HG03457 (cell line): ENCODE data around the gene NKD1.
"Not testable (repeated sequence)": the region's sequence is repeated elsewhere in the genome, so short reads cannot be mapped to it uniquely, and the experiment has no call there.

Experiments
- ATAC-seq: cut with Tn5 transposase; IDR thresholded peaks from one replicate; pipeline ENCODE4 v1.9.1; 2021; ENCODE audit warnings: moderate number of reproducible peaks; ENCODE audit not compliant: unreplicated experiment

NKD1 gene

GRCh38 chr16:50519602-50520001, 28.6 kb upstream of the NKD1 start:
- ATAC-seq, result no peak

DNA sequence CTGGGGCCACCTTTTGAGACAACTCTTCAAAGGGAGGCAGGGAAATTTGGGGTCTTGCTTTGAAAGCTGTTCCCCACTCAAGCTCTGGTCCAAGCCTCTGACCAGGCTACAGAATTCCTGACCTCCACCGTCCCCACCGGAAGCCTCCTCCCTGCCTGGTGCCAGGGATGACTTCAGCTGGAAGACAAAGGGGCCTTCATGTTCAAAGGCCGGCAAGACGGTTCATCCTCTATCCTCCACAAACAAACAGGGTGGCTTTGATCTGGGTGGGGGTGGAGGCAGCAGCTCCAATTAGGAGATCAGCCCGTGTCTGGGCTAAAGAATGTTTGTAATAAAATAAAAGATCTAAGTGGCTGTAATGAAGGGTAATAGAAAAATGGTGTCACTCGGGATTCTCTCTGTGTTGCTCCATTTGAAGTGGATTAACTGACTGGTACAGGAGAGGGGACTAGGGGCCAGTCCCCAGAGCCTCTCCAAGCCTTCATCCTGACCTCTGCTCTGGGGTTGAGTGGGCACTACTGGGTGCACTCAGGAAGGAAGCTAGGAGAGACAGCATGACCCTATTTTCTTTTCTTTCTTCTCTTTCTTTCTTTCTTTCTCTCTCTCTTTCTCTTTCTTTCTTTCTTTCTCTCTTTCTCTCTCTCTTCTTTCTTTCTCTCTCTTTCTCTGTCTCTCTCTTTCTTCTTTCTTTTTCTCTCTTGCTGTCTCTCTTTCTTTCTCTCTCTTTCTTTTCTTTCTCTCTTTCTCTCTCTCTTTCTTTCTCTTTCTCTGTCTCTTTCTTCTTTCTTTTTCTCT, 27.5 kb upstream of the NKD1 start:
- no peak for ATAC-seq

DNA sequence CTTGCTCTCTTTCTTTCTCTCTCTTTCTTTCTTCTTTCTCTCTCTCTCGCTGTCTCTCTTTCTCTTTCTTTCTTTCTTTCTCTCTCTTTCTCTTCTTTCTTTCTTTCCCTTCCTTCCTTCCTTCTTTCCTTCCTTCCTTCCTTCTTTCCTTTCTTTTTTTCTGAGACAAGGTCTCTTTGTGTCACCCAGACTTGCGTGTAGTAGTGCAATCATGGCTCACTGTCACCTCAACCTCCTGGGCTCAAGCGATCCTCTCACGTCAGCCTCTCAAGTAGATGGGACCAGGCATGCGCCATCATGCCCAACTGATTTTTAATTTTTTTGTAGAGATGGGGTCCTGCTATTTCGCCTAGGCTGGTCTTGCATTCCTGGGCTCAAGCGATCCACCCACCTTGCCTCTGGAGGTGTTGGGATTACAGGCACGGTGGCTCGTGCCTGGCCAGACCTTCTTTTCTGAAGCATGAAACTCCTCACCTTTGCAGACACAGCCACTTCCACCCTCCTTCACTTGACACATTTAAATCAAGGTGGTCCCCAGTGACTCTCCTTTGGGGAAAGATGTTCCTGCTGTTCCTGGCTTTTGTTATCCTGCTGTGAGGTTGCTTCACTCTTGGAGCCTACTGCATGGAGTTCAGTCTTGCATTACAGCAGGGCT, 26.8 kb upstream of the NKD1 start:
- ATAC-seq, result no peak

GRCh38 chr16:50522324-50522723, 25.9 kb upstream of the NKD1 start:
- ATAC-seq, result no peak

- ATAC-seq, result no peak
Measured at GRCh38 chr16:50523710-50524109, 24.5 kb upstream of the NKD1 start.

DNA sequence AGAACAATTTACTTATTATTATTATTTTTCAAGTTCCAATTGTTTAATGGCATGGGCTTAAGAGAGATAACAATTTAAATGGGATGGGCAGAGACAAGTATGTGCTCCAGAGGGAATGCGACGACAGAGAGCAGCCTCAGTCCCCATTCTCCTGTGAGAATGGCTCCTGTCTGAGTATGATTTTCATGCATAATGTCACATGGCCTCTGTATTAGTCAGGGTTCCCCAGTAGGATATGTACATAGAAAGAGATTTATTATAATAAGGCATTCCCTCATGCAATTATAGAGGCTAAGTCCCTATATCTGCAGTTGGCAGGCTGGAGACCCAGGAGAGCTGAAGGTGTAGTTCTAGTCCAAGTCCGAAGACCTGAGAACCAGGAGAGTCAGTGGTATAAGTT, 22.9 kb upstream of the NKD1 start:
- ATAC-seq, result no peak

DNA sequence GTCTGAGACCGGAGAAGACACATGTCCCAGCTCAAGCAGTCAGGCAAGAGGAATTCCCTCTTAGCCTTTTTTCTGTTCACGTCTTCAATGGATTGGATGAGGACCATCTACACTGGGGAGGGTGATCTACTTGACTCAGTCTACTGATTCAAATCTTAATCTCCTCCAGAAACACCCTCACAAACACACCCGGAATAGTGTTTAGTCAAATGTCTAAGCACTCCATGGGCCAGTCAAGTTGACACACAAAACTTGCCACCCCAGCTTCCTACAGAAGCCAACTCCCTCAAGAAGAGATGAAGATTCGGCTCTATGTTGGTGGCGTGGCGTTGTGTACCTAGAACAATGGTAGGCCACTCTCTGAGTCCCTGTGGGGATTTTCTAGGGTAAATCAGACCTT, 22.5 kb upstream of the NKD1 start:
- ATAC-seq, result no peak

DNA sequence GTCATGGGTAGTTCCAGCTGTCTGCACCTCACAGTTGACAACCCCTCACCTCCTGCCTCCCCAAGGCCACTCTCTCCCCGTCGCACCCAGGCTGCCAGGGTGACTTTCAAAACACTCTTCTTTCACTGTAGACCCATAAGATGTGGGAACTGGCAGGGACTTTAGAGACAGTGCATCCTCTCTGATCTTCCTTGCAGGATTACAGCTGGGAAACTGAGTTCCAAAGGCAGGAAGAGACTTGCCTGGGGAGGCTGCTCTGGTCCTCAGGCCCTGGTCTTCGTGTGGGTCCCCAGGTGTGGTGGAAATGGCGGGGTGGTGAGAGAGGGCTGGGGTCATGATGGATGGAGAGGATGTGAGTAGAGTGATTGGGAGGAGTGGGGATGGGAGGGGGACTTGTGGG, 21.9 kb upstream of the NKD1 start:
- ATAC-seq, result no peak

DNA sequence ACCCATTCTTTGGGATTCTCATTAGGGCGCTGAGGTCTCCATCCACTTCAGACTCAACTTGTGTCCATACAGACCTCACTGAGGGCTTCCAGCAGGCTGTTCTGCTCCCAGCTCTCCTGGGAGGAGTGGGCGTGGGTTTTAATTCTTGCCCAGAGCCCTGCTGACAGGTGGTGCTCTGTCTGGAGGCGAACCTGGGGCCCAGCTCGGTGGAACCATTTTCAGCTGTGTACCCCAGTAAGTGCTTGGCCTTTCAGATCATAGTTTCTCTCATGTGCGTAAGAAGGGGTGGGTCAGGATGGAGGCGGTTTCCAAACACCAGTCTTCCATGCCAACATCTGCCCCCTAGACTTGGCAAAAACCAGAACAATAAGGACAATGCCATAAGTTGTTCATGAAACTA, 21.4 kb upstream of the NKD1 start:
- ATAC-seq, result no peak

DNA sequence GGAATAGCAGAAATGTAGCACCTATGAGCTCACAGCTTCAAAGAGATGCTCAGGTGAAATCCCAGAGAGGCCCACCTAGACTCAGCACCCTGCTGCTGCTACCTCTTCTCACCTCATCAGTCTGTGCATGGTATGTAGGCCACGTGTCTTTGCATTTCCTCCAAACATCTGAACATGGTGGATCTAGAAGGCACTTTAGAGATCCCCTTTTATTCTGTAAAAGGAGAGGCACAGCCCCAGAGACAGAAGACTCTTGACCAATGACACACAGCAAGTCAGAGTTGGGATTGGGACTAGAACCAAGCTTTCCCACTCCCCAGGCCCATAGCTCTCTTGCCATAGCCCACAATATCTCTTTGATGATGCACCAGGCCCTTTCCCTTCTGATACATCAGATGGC, 19.4 kb upstream of the NKD1 start:
- ATAC-seq, result no peak

DNA sequence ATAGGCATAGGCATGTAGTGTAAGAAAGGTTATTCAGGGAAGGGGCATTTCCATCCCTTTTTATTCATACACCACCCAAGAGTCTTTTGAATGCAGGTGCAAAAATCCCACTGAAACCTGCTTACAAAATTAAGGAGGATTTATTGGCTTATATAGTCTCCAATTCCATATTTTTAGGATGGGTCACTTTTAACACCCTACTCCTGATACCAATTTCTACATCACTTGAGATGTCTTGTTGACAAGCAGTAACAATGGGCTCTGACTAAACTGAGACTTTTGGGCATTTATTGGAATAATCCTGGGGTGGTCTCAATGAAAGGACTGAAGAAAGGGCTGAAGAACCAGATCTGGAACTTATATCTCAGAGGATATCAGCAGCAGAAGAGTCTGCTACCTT, 18.9 kb upstream of the NKD1 start:
- ATAC-seq, result no peak

DNA sequence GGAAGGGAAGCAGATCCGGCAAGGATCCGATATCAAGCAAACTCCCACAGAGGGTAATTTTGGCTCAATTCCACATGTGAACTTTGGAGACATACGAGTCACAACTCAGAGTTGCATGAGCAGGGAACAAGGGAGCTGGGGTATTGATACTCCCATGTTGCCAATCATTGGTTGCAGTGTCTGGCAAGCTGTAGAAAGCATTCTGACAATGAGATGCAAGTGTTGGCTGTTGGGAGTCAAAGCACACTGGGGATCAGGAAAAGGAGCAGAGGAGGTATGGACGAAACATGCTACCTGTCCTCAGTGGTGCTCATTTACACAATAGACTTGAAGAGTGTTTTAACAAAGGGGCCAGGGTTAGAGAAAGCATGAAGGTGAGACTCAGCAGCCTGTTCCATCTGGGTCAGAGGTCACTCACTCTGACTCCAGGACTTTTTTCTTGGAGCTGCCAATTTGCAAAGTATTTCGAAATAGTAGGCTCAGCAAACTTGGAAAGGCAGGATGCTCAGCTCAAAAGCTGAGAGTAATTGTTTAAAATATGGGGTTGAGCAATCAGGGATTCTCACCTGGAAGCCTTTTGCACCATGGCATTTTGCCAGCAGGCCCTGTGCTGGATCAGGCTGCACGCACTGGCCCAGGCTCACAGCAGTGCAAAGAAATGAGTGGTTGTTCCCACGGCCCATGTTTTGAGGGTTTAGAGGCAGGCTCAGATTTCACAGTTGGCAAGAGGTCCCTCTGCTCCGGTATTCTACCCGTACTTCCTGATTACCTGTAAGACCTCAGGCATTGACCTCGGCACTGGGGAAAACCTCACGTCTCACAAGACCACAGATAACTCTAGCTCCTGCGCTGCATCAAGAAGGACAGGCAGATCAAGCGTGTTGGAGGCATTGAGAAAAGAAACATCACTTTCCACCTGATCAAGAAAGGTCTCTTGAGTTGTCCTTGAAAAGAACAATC, 17.6 kb upstream of the NKD1 start:
- ATAC-seq, result no peak

- no peak for ATAC-seq
Measured at GRCh38 chr16:50531359-50531758, 16.8 kb upstream of the NKD1 start.

DNA sequence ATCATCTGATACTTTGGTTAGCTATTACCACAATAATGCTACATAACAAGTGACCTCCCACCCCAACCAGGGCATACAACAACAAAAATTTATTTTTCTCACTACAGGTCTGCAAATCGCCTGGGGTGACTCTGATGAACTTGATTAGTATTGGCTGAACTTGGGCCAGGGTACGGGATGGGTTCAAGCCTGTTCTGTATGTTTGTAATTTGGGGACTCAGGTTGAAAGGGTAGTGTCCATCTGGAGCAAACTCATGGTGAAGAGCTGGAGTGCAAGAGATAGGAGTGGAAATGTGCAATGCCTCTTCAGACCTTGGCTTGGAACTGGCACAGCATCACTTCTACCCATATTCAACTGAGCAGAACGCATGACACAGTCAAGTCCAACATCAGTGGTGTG, 16.3 kb upstream of the NKD1 start:
- ATAC-seq, result no peak

DNA sequence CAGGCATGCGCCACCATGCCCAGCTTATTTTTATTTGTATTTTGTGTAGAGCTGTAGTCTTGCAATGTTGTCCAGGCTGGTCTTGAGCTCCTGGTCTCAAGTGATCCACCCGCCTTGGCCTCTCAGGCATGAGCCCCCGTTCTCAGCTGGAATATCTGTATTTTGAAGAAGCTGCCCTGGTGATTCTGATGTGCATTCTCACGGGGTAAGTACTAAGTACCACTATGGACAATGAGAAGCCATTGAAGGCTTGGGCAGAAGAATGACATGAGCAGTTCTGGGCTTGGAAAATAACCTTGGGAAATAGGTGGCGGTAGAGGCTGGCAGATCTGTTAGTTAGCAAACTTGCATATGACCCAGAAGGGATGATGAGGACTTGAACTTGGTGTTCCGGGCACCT, 15.6 kb upstream of the NKD1 start:
- no peak for ATAC-seq

DNA sequence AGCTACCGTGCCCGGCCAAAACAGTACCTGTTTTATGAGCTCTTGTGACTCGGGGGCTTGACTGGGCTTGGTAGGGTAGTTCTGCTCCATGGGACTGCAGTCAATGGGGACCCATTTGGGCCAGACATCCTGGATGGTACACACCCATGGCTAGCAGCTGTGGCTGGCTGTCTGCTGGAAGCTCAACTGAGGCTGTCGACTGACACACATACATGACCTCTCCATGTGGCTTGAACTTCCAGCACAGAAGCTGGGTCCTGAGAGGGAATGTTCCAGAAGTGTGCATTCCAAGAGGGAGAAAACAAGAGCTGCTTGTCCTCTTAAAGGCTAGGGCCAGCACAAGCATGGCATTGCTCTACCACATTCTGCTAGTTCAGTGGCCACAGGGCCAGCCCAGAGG, 14.9 kb upstream of the NKD1 start:
- ATAC-seq, result no peak

GRCh38 chr16:50534091-50534490, 14.1 kb upstream of the NKD1 start:
- no peak for ATAC-seq

DNA sequence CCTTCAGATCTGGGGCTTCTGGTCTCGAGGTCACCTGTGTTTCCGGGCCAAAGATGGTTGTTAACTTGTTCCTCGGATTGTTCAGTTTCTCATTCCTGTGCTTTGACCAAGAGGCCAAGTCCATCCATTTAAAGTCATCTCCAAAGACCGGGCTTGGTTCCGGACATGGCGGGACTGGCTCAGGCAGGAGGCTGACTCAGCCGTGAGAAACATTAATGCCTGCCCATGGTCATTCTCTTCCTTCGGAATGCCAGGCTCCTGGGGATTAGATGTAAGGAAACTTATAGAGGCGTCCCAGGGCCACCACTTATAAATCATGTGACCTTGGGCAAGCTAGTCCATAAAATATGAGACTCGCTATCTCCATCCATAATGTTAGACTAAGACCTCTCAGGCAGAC, 13.6 kb upstream of the NKD1 start:
- ATAC-seq, result no peak

GRCh38 chr16:50534958-50535357, 13.2 kb upstream of the NKD1 start:
- ATAC-seq, result no peak

GRCh38 chr16:50535506-50536257, 12.5 kb upstream of the NKD1 start:
- no peak for ATAC-seq

DNA sequence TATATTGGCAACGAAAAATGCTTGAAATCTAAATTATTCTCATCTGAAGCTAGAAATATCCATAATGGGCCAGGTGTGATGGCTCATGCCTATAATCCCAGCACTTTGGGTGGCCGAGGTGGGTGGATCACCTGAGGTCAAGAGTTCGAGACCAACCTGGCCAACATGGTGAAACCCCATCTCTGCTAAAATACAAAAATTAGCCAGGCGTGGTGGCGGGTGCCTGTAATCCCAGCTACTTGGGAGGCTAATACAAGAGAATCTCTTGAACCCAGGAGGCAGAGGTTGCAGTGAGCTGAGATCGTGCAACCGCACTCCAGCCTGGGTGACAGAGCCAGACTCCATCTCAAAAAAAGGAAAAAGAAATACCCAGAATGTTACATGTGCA, 11.9 kb upstream of the NKD1 start:
- not testable (repeated sequence) for ATAC-seq
